Activated CD4-positive, alpha-beta memory T cell treated with anti-CD3 and anti-CD28 coated beads, Interleukin-2, amount 10 ng/mL, durations not matched to agents 7 days and 5 days (primary cell): Measurements from ENCODE around the gene PTPRU. TPM values are rescaled to one million over a fixed set of nuclear protein-coding genes. Genes with fewer than 3 reads are reported as not detected.

Experiments used
- CTCF ChIA-PET: fragments of 350-600 bp; sonication (Branson Sonifier 250); formaldehyde crosslinking; loops from one replicate; lab custom pipeline; 2021; ENCODE audit warnings: antibody characterized with exemption, inconsistent platforms; lab: Charles Lee
- POLR2A ChIA-PET: fragments of 350-600 bp; sonication (Branson Sonifier 250); formaldehyde crosslinking; loops from one replicate; lab custom pipeline; 2021; ENCODE audit warnings: antibody characterized with exemption; lab: Charles Lee
- DNase-seq: peaks from one replicate; pipeline ENCODE4 v3.0.0-alpha.2; 2020
- H3K27ac Mint-ChIP-seq: one replicate; pipeline ENCODE4 v1.8.0; 2021; ENCODE audit warnings: mild to moderate bottlenecking, mixed read lengths
- H3K27me3 Mint-ChIP-seq: one replicate; pipeline ENCODE4 v1.8.0; 2021; ENCODE audit warnings: mixed read lengths
- H3K36me3 Mint-ChIP-seq: one replicate; pipeline ENCODE4 v1.8.0; 2021; ENCODE audit warnings: low read depth, mixed read lengths
- H3K4me1 Mint-ChIP-seq: one replicate; pipeline ENCODE4 v1.8.0; 2021; ENCODE audit warnings: mixed read lengths
- H3K4me3 Mint-ChIP-seq: one replicate; pipeline ENCODE4 v1.8.0; 2021; ENCODE audit warnings: mild to moderate bottlenecking, mixed read lengths
- H3K9me3 Mint-ChIP-seq: one replicate; pipeline ENCODE4 v1.8.0; 2021; ENCODE audit warnings: mixed read lengths
- total RNA-seq, 2 experiments: library from RNA; stranded (reverse); gene quantifications; one replicate each; pipeline ENCODE4 v1.2.3, GENCODE V29; 2021

The PTPRU gene
- total RNA-seq, 2 experiments from 2014 or later: 0.13 to 0.68 TPM

DNA sequence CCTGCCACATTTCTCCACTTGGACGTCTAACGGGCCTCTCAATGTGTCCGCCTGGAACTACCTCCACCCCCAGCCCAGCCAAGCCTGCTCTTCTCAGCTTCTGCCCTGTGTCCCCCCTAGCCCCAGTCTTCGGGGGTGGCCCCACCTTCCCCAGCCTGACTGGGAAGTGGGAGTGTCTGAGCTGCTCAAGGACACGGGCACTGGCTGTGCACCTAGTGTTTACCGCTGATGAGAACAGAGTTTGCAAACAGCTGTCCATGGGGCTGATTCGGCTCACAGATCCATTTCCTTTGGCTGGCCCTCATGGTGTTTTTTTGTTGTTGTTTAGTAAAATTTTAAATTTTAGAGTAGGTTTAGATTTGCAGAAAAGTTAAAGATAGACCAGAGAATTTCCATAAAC is 121.1 kb downstream of the PTPRU start:
- DNase-seq: no peak
- no peaks in the 10 kb centered on the region for H3K4me1 Mint-ChIP-seq
- H3K27me3 Mint-ChIP-seq: peaks cover 17% of the 10 kb centered on the region
- H3K4me3 Mint-ChIP-seq: no peak overlapping the region
- CTCF ChIA-PET: no interaction called here
- H3K9me3 Mint-ChIP-seq: no peaks in the 10 kb centered on the region
- H3K36me3 Mint-ChIP-seq: no peaks in the 10 kb centered on the region
- no peak overlapping the region for H3K27ac Mint-ChIP-seq
- POLR2A ChIA-PET: no interaction called here

DNA sequence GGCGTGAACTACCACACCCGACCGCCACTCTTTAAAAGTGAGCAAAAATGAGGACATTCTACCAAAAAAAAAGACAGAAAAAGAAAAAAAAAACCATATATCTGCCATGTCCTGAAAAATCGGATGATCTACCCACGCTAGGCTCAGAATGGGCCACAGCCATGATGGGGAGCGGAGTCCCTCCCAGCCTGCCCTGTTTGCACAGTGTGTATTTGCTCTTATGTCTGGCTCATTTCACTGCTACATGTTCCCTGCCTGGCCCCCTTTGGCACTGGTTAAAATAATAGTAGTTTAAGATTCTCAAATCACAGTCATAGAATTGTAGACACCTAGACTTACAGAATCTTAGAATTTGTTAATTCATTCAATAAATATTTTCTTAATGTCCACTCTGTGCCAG is 121.9 kb downstream of the PTPRU start:
- H3K4me1 Mint-ChIP-seq: no peaks in the 10 kb centered on the region
- no peaks in the 10 kb centered on the region for H3K36me3 Mint-ChIP-seq
- H3K27me3 Mint-ChIP-seq: peaks cover 15% of the 10 kb centered on the region
- H3K27ac Mint-ChIP-seq: no peak overlapping the region
- DNase-seq: no peak
- H3K4me3 Mint-ChIP-seq: no peak overlapping the region
- H3K9me3 Mint-ChIP-seq: no peaks in the 10 kb centered on the region
- POLR2A ChIA-PET: no interaction called here
- CTCF ChIA-PET: no interaction called here

DNA sequence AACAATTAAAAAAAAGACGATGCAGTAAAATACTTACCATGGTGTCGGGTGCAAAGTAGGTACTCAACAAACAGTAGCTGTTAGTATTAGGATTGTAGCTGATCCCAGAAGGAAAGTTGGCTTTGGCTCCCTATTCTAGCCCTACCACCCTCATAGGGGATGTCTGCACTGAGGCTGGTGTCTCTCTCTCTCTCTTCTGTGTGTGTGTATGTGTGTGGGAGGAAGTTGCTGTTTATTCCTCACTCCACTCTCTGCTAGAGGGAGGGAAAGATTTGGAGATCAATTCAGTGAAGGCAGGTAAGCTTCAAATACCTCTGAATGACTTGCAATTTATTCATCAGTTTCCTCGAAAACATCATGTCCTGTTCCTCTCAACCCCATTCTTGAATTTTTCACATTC is 124.4 kb downstream of the PTPRU start:
- H3K9me3 Mint-ChIP-seq: no peaks in the 10 kb centered on the region
- H3K4me1 Mint-ChIP-seq: no peaks in the 10 kb centered on the region
- H3K27me3 Mint-ChIP-seq: peaks cover 15% of the 10 kb centered on the region
- ChIA-PET POLR2A (no interaction called here), CTCF (no interaction called here)
- H3K4me3 Mint-ChIP-seq: no peak overlapping the region
- H3K36me3 Mint-ChIP-seq: no peaks in the 10 kb centered on the region
- DNase-seq: no peak
- H3K27ac Mint-ChIP-seq: no peak overlapping the region

DNA sequence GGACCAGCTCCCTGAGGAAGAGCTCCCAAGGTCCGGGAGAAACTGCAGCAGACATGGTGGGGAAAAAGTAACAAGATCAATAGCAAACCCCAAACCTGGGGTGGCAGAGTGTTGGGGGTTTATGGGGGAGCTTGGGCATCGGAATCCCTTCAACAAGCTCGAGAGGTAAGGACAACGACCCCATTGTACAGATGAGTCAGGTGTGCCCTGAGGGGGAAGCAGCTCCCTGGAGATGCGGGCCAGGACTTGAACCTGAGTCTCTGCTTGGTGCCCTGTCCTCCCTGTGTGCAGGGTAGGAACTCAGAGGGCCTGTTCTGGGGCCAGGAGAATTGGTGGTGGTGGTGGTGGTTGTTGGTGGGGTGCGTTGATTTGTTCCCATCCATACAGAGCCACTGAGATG is 125.4 kb downstream of the PTPRU start:
- H3K4me3 Mint-ChIP-seq: no peak overlapping the region
- ChIA-PET CTCF (no interaction called here), POLR2A (no interaction called here)
- H3K27ac Mint-ChIP-seq: no peak overlapping the region
- DNase-seq: no peak
- H3K4me1 Mint-ChIP-seq: no peaks in the 10 kb centered on the region
- peaks cover 12% of the 10 kb centered on the region for H3K27me3 Mint-ChIP-seq
- no peaks in the 10 kb centered on the region for H3K9me3 Mint-ChIP-seq
- no peaks in the 10 kb centered on the region for H3K36me3 Mint-ChIP-seq

- H3K27ac Mint-ChIP-seq: no peak overlapping the region
- no peak for DNase-seq
- no peaks in the 10 kb centered on the region for H3K4me1 Mint-ChIP-seq
- H3K4me3 Mint-ChIP-seq: no peak overlapping the region
- no peaks in the 10 kb centered on the region for H3K9me3 Mint-ChIP-seq
- POLR2A ChIA-PET: no interaction called here
- H3K36me3 Mint-ChIP-seq: no peaks in the 10 kb centered on the region
- CTCF ChIA-PET: no interaction called here
- peaks cover 12% of the 10 kb centered on the region for H3K27me3 Mint-ChIP-seq
Observed at GRCh38 chr1:29362116-29362515, 125.8 kb downstream of the PTPRU start.

GRCh38 chr1:29362764-29363163 is 126.4 kb downstream of the PTPRU start:
- no peaks in the 10 kb centered on the region for H3K36me3 Mint-ChIP-seq

GRCh38 chr1:29363536-29363935 is 127.2 kb downstream of the PTPRU start:
- Mint-ChIP-seq H3K27me3 (peaks cover 12% of the 10 kb centered on the region), H3K4me3 (no peak overlapping the region), H3K9me3 (no peaks in the 10 kb centered on the region), H3K36me3 (no peaks in the 10 kb centered on the region), H3K4me1 (no peaks in the 10 kb centered on the region), H3K27ac (no peak overlapping the region)
- ChIA-PET CTCF (no interaction called here), POLR2A (no interaction called here)
- no peak for DNase-seq

More at GRCh38 chr1:29362764-29363163, 126.4 kb downstream of the PTPRU start:
- POLR2A ChIA-PET: no interaction called here
- Mint-ChIP-seq H3K9me3 (no peaks in the 10 kb centered on the region), H3K27me3 (peaks cover 12% of the 10 kb centered on the region), H3K27ac (no peak overlapping the region), H3K4me1 (no peaks in the 10 kb centered on the region), H3K4me3 (no peak overlapping the region)
- DNase-seq: no peak
- CTCF ChIA-PET: no interaction called here

DNA sequence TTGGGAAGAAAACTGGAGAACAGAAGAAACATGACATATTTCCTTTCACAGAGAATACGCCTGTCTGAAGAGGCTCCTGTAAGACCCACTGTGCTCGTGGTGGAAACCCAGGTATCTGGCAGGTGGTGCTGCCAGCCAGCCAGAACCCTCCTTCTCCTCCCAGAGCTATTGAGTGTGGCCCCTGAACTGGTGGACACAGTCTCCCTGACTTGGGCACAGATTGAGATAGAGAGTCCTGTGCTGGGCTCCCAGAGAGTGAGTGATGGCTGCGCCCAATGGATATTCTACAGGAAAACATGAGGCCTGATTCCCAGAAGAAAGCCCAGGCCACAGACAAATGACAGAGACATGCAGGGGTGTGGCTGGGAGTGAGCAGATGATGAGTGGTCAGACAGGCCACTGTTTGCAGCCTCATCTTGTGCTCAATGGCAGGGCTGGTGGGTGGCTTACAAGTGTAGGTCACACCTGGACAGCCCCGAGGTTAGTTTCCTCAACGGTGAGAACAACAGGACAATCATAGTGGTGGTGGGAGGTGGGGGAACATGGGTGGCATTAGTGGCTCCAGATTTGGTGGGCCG is 127.9 kb downstream of the PTPRU start:
- H3K9me3 Mint-ChIP-seq: no peaks in the 10 kb centered on the region

DNA sequence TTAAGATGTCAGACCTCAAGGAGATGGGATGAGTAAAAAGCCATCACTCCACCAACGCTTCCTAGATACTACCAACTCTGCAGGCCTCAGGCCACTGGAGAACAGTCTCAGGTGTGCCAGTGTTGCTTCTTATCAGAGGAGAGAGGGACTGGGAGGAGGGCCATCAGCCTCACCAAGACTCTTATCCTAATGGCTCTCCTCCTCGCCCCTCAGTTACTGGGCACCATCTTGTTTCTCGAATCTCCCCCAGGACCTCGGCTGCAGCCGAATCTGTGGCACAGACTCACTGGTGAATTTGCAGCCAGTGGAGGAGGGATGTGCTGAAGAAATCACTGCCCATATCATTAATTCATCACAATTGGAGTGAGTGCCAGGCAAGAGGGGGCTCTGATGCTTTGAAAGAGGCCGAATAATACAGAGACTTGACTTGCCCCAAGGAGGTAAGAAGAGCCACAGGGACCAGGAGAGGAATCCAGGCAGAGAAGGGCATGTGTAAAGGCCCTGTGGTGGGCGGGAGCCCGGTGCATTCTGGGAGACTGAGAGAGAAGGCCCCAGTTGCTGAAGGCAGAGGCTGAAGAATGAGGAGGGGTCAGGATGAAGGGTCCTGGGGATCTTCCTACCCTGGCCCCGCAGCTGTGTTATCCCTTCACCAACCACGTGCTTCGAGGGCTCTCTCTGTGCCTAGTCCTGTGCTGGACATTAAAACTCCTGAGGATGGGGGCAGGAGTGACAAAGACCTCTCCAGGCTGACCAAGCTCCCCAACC is 129.8 kb downstream of the PTPRU start:
- H3K27me3 Mint-ChIP-seq: peaks cover 5% of the 10 kb centered on the region
- ChIA-PET POLR2A (no interaction called here), CTCF (no interaction called here)

More for the DNA sequence above, 127.9 kb downstream of the PTPRU start:
- DNase-seq: no peak
- CTCF ChIA-PET: no interaction called here
- H3K27me3 Mint-ChIP-seq: peaks cover 9% of the 10 kb centered on the region
- no peaks in the 10 kb centered on the region for H3K36me3 Mint-ChIP-seq
- no peak overlapping the region for H3K4me3 Mint-ChIP-seq
- no peak overlapping the region for H3K27ac Mint-ChIP-seq
- POLR2A ChIA-PET: no interaction called here
- no peaks in the 10 kb centered on the region for H3K4me1 Mint-ChIP-seq

DNA sequence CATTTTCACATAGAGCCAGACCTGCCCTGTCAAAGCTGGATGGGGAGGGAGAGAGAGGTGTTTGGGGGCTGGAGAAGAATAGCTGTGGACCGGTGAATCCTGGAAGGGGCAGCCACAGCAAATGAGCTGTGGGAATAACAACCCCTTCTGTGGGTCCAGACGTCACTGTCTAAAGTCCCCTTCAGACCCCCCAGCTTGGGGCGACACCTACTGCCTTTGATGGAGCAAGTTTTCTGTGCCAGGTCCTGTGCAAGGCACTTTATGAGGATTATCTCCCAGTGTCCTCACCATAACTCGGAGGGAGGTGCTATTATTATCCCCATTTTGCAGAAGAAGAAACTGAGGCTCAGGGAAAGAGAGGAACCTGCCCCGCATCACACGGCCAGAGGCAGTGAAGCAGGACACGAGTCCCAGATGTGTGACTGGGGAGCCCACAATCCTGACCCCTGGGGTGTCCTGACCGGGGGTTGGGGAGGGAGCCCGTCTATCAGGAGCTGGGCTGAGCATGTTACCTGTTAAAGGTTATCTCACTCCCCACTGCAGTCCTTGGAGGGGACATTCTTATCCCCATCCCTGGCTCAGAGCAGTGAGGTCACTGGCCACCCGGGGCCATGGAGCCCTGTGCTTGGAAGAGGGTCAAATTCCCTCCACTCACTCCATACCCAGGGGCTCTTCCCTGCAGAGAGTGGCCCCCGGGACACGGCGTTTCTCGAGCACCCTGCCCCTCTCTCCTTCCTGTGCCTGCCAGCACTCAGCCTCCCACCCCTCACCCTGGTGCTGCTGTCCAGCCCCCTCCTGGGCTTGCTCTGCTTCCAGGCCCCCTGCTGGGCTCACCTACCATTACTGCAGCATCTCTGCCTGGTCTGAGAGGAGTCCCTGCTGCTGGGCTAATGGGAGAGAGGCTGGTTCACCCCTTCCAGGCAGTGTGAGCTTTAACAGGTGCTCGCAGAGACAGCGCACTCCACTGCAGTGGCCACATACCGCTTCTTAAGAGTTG is 132.9 kb downstream of the PTPRU start:
- Mint-ChIP-seq H3K36me3 (no peaks in the 10 kb centered on the region), H3K4me3 (no peak overlapping the region), H3K27me3 (peaks cover 15% of the 10 kb centered on the region), H3K9me3 (no peaks in the 10 kb centered on the region), H3K27ac (no peak overlapping the region), H3K4me1 (no peaks in the 10 kb centered on the region)
- ChIA-PET CTCF (no interaction called here), POLR2A (no interaction called here)
- DNase-seq: no peak

More for the DNA sequence above, 129.8 kb downstream of the PTPRU start:
- no peak for DNase-seq
- Mint-ChIP-seq H3K27ac (no peak overlapping the region), H3K4me1 (no peaks in the 10 kb centered on the region), H3K36me3 (no peaks in the 10 kb centered on the region), H3K9me3 (no peaks in the 10 kb centered on the region), H3K4me3 (no peak overlapping the region)

GRCh38 chr1:29370067-29370466 is 133.7 kb downstream of the PTPRU start:
- peaks cover 21% of the 10 kb centered on the region for H3K27me3 Mint-ChIP-seq

GRCh38 chr1:29371332-29371731 is 135.0 kb downstream of the PTPRU start:
- no peak for DNase-seq
- Mint-ChIP-seq H3K4me3 (no peak overlapping the region), H3K4me1 (no peaks in the 10 kb centered on the region), H3K9me3 (no peaks in the 10 kb centered on the region), H3K27ac (no peak overlapping the region), H3K36me3 (no peaks in the 10 kb centered on the region), H3K27me3 (peaks cover 26% of the 10 kb centered on the region)
- ChIA-PET CTCF (no interaction called here), POLR2A (no interaction called here)

More at GRCh38 chr1:29370067-29370466, 133.7 kb downstream of the PTPRU start:
- no peak overlapping the region for H3K4me3 Mint-ChIP-seq
- H3K9me3 Mint-ChIP-seq: no peaks in the 10 kb centered on the region
- no peak for DNase-seq
- H3K36me3 Mint-ChIP-seq: no peaks in the 10 kb centered on the region
- no peaks in the 10 kb centered on the region for H3K4me1 Mint-ChIP-seq
- CTCF ChIA-PET: no interaction called here
- no peak overlapping the region for H3K27ac Mint-ChIP-seq
- POLR2A ChIA-PET: no interaction called here

GRCh38 chr1:29372108-29372507 is 135.8 kb downstream of the PTPRU start:
- Mint-ChIP-seq H3K27ac (no peak overlapping the region), H3K4me3 (no peak overlapping the region), H3K36me3 (no peaks in the 10 kb centered on the region), H3K4me1 (no peaks in the 10 kb centered on the region), H3K9me3 (no peaks in the 10 kb centered on the region), H3K27me3 (peaks cover 26% of the 10 kb centered on the region)
- no peak for DNase-seq
- ChIA-PET POLR2A (no interaction called here), CTCF (no interaction called here)
